Nephron (organoid): Measurements from ENCODE around the gene HLA-C.

Experiments used
- H3K27ac Mint-ChIP-seq, 3 experiments: 2 replicates each; pipeline ENCODE4 v1.8.0; 2020; ENCODE audit warnings: mixed read lengths in 3 of 3, mild to moderate bottlenecking in 2 of 3, moderate library complexity in 1 of 3
- H3K27me3 Mint-ChIP-seq: 2 replicates; pipeline ENCODE4 v1.8.0; 2021; ENCODE audit warnings: low read depth, mild to moderate bottlenecking, moderate library complexity, mixed read lengths
- H3K36me3 Mint-ChIP-seq: 2 replicates; pipeline ENCODE4 v1.8.0; 2020; ENCODE audit warnings: low read depth, mixed read lengths
- H3K4me1 Mint-ChIP-seq: 2 replicates; pipeline ENCODE4 v1.8.0; 2020; ENCODE audit warnings: mixed read lengths
- H3K4me3 Mint-ChIP-seq, 3 experiments: 2 replicates each; pipeline ENCODE4 v1.8.0; 2020; ENCODE audit warnings: mild to moderate bottlenecking in 3 of 3, mixed read lengths in 3 of 3, moderate library complexity in 2 of 3
- H3K9me3 Mint-ChIP-seq: 2 replicates; pipeline ENCODE4 v1.8.0; 2020; ENCODE audit warnings: mixed read lengths
- CTCF ChIP-seq, 3 experiments: fragments of 200-600 bp; sonication (generic); IDR thresholded peaks; one replicate each; pipeline ENCODE4 v1.5.0; 2021; ENCODE audit warnings: antibody characterized with exemption in 3 of 3; ENCODE audit not compliant: unreplicated experiment in 3 of 3

The HLA-C gene

GRCh38 chr6:31252625-31253024 is 19.3 kb downstream of the HLA-C start:
- H3K4me3 Mint-ChIP-seq = no peak overlapping the region
- peaks cover 15% of the 10 kb centered on the region for H3K9me3 Mint-ChIP-seq
- no peaks in the 10 kb centered on the region for H3K36me3 Mint-ChIP-seq
- H3K4me1 Mint-ChIP-seq = no peaks in the 10 kb centered on the region
- peaks cover 29% of the 10 kb centered on the region for H3K27me3 Mint-ChIP-seq
- no peak for TF ChIP-seq CTCF (IDR thresholded peaks at IDR 0.05; ENCODE audit: unreplicated experiment in 3 of 3)
- no peak overlapping the region for H3K27ac Mint-ChIP-seq

- H3K4me1 Mint-ChIP-seq = no peaks in the 10 kb centered on the region
- H3K27ac Mint-ChIP-seq = no peak overlapping the region
- H3K36me3 Mint-ChIP-seq = no peaks in the 10 kb centered on the region
- TF ChIP-seq CTCF (IDR thresholded peaks at IDR 0.05; ENCODE audit: unreplicated experiment in 3 of 3) = no peak
- H3K27me3 Mint-ChIP-seq = peaks cover 31% of the 10 kb centered on the region
- no peak overlapping the region for H3K4me3 Mint-ChIP-seq
- H3K9me3 Mint-ChIP-seq = peaks cover 24% of the 10 kb centered on the region
Measured at GRCh38 chr6:31251261-31251660, 20.6 kb downstream of the HLA-C start.

GRCh38 chr6:31249184-31249583 is 22.7 kb downstream of the HLA-C start:
- Mint-ChIP-seq H3K4me1 (no peaks in the 10 kb centered on the region), H3K27me3 (peaks cover 24% of the 10 kb centered on the region), H3K36me3 (no peaks in the 10 kb centered on the region), H3K27ac (no peak overlapping the region), H3K4me3 (no peak overlapping the region), H3K9me3 (peaks cover 23% of the 10 kb centered on the region)
- TF ChIP-seq CTCF (IDR thresholded peaks at IDR 0.05; ENCODE audit: unreplicated experiment in 3 of 3) = no peak

GRCh38 chr6:31247813-31248212 is 24.1 kb downstream of the HLA-C start:
- peaks cover 26% of the 10 kb centered on the region for H3K27me3 Mint-ChIP-seq
- H3K9me3 Mint-ChIP-seq = peaks cover 23% of the 10 kb centered on the region
- no peak for TF ChIP-seq CTCF (IDR thresholded peaks at IDR 0.05; ENCODE audit: unreplicated experiment in 3 of 3)
- H3K27ac Mint-ChIP-seq = no peak overlapping the region
- H3K36me3 Mint-ChIP-seq = no peaks in the 10 kb centered on the region
- no peaks in the 10 kb centered on the region for H3K4me1 Mint-ChIP-seq
- H3K4me3 Mint-ChIP-seq = no peak overlapping the region

GRCh38 chr6:31246051-31246521 is 25.8 kb downstream of the HLA-C start:
- H3K4me1 Mint-ChIP-seq = no peaks in the 10 kb centered on the region
- H3K36me3 Mint-ChIP-seq = no peaks in the 10 kb centered on the region
- peaks cover 23% of the 10 kb centered on the region for H3K9me3 Mint-ChIP-seq
- H3K27ac Mint-ChIP-seq = no peak overlapping the region
- H3K4me3 Mint-ChIP-seq = no peak overlapping the region
- H3K27me3 Mint-ChIP-seq = peaks cover 21% of the 10 kb centered on the region
- no peak for TF ChIP-seq CTCF (IDR thresholded peaks at IDR 0.05; ENCODE audit: unreplicated experiment in 3 of 3)

GRCh38 chr6:31243508-31243907 is 28.4 kb downstream of the HLA-C start:
- H3K4me1 Mint-ChIP-seq = no peaks in the 10 kb centered on the region
- H3K27ac Mint-ChIP-seq = no peak overlapping the region
- no peak overlapping the region for H3K4me3 Mint-ChIP-seq
- TF ChIP-seq CTCF (IDR thresholded peaks at IDR 0.05; ENCODE audit: unreplicated experiment in 3 of 3) = no peak
- peaks cover 18% of the 10 kb centered on the region for H3K9me3 Mint-ChIP-seq
- H3K27me3 Mint-ChIP-seq = peaks cover 23% of the 10 kb centered on the region
- no peaks in the 10 kb centered on the region for H3K36me3 Mint-ChIP-seq
